NOMO-1 (cell line): ENCODE data around the gene RPS15.

ENCODE experiments used
- DNase-seq, 2 experiments: peaks; one replicate each; lab custom pipeline; 2025; ENCODE audit not compliant: unreplicated experiment in 2 of 2; lab: John Stamatoyannopoulos, UW

RPS15 gene

DNA sequence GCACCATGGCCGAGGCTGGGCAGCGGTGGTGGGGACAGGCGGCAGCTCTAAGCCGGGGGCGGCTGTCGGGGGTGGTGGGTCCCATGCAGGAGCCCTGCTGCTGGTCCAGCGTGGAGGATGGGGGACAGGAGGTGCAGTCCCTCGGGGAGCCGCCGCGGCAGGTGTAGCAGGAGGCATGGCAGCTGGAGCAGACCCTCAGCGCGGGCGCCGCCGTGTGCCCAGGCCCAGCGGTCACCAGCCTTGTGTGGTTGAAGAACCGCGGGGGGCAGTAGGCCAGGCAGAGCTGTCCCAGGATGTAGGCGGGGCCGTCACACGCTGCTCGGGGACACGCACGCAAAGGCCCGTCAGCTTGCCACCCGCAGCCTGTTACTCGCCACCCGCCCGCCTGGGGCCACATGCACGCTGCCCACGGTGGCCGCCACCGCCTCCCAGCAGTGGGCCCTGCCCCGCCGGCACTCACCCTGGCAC is 43.7 kb downstream of the RPS15 start:
- DNase-seq = no peak

DNA sequence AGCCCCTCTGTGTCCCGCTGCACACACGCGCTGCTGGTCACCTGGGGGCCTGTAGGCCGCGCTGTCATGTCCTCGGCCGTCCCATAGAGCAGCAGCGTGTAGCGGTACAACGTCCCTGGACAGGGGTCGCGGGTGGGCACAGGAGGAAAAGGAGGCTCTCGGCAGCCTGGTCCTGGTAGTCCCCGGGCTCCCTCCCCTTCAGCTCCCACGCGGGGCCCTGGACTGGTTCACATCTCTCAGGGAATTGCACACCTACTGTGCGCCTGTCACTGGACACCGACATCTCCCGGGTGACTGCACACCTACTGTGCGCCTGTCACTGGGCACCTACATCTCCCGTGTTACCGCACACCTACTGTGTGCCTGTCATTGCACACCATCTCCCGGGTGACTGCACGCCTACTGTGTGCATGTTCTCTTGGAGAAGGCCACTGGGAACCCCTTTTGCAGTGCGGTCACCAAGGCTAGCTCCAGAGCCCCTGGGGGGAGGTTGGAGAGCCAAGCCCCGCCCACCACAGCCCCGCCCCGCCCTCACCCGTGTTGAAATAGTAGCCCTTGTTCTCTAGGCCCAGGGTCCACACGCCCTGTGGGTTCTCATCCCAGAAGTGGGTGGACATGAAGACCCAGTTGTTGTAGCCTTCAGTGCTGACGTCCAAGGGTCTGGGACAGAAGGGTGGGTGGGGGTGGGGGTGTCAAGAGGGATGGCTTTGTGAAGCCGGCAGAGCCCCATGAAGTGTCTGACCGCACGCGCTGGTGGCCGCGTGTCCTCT is 44.4 kb downstream of the RPS15 start:
- no peak for DNase-seq

DNA sequence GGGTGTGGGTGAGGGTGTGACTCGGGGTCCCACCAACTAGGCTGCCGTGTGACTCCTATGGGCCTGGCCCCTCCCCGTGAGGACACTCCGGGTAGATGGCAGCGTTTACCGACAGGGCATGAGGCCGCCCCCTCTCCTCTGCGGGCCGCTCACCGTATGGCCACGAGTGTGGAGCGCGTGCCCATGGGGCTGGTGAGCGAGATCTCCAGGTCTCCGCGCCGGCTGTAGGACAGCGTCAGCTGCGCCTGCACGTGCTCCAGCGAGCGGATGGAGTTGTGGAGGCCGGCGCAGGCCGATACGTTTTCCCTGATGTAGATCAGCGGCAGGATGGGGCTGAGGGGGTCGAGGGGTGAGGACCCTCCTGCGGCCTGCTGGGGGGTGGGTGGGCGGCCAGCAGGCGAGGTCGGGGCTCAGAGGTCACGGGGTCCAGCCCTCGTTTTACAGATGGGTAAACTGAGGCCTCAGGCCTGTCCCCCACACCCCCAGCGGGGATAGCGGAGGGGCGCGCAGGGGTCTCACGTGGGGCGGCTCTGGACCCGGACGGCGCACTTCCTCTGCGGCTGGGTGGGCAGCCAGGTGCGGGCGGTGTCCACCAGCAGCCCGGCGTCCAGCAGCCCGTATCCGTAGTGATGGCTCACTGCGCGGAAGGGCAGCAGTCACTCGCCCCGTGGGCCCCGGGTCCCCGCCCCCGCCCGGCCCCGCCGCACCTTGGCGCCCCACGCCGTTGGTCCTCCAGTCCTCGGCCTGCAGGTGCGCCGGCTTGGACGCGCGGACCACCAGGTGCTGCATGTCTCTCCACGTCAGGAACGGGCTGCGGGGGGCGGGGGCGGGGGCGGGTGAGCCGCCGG is 45.2 kb downstream of the RPS15 start:
- DNase-seq = no peak

DNA sequence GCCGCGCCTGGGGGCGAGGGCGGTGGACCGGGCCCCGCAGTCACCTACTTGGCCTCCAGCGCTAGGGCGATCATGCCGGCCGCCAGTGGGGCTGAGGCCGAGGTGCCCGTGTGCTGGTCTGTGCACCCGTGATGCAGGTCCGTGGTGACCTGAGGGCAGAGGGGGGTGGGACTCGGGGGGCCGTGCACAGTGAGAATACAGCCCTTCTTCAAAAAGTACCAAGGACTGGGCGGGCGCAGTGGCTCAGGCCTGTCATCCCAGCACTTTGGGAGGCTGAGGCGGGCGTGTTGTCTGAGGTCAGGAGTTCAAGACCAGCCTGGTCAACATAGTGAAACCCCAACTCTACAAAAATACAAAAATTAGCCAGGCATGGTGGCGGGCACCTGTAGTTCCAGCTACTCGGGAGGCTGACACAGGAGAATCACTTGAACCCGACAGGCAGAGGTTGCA is 45.8 kb downstream of the RPS15 start:
- no peak for DNase-seq

DNA sequence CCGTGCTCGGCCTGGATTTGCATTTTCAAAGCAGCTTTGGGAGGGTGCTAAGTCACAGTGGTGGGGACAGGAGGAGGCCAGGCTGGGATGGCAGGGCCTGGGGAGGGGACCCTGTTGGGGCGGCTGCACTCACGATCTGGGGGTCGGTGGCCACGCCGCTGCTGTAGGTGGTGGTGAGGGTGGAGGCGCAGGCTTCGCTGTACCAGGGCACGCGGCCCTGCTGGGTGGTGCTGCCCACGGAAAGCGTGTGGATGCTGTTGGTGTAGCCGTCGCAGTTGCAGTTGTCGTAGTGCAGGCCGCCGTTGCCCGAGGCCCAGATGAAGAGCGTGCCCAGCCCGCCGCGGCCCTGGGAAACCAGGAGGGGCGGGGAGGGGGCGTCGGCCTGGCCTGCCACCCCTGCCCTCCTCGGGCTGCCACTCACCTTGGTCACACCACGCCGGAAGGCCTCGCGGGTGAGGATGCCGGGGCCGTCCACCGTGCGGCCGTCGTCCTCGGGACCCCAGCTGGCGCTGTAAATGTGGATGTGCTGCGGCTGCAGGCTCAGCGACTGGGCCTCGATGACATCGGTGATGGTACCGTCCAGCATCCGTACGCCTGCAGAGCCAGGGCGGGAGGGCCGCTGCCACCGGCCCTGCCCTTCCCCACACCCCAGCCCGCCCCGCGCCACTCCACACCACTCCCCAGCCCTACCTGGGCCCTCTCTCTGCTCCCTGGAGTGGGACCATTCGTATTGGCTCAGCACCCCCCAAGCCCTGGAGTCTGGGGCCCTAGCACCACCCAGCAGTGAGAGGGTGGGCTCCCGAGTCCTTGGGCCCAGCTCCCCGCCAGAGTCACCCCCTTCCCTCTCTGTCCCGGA is 48.8 kb downstream of the RPS15 start:
- DNase-seq = no peak

DNA sequence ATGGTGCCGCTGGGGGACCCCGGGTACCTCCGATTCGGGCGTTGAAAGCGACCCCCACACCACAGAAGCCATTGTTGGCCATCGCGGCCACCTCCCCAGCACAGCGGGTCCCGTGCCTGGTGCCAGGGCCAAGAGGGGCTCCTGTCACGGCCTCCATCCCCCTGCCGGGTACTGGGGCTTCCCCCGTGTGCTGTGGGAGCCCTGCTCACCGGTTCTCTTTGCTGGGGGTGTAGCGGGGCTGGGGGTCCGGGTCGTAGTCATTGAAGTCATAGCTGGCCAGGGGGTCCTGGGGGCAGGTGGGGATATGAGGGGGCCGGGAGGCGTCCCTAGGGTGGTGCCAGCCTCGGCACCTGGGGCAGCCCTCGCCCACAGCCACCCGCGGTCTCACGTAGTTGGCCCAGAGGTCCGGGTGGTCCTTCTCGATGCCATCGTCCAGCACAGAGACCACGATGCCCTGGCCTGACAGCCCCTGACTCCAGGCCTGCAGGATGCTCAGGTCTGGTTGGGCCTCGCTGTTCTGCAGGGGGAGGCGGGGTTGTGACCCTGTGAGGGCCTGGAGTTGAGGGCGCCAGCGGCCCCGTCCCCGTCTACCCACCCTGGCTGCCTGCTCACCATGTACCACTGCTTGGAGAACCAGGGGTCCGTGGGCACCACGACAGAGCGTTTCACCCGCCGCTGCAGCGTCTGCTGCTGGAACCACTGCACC is 49.5 kb downstream of the RPS15 start:
- no peak for DNase-seq

DNA sequence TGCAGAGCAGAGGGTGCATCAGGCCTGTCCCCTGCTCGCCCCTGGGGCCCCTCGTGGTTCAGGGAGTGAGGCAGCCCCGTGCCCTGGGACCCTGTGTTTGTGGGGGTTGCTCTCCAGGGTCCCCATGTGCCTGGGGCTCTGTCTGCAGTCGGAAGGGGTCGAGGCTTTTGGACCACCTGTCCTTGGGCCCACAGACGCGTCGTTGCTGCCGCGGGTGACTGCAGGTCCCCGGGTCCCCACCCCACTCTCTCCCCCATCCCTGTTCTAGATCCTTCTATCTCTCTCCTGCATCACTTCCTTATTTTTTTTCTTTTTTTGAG is 50.0 kb downstream of the RPS15 start:
- no peak for DNase-seq

DNA sequence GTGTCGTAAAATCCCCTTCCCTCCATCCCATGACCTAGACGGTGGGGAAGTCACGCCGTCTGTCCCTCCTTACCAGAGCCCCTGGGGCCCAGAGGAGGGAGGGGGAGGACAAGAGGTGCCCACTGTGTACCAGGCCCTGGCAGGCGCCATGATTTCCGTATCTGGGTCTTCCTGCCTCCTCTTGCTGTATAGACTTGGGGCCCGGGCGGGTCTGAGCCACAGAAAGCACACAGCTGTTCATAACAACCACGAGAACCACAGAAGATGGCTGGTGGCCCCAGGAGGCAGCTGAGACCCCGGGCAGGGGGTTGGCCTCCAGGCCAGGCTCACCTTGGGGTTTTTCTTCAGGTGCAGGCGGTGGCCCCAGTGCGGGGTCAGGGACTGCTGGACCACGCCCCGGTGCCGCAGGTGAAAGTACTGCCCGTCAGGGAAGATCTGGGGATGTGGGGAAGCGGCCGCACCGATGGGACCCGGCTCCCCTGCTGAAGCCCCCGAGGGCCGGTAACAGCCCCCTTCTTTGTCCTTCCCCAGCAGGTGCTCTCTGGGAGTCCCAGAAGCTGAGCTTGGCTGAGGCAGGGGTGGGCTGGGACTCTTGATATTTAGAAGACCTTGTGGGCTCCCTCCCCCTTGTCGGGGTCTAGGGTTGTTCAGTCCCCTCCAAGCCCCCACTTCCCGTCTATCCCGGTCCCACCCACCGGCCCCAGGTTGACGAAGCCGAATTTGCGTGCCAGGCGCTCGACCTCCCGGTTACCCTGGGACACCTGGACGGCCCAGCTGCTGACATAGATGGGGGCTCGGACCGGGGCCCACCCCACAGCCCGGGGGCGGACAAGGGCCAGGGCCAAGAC is 51.5 kb downstream of the RPS15 start:
- no peak for DNase-seq
